Heart left ventricle (tissue), 13 donors: ENCODE results near the gene IVD.

Experiments used
- CTCF ChIP-seq, 12 donors: fragments of 200-600 bp; sonication (generic) in 4 of 12; IDR thresholded peaks; one replicate each; pipeline versions ENCODE4 v1.5.0 to v1.8.0; 2018 to 2022; ENCODE audit warnings: antibody characterized with exemption in 12 of 12, mild to moderate bottlenecking in 5 of 12
- POLR2A ChIP-seq, 2 donors: fragments of 450-650 bp; IDR thresholded peaks; one replicate each; pipeline ENCODE4 v1.6.1; 2017; ENCODE audit warnings: antibody characterized with exemption in 2 of 2, mild to moderate bottlenecking in 2 of 2, moderate library complexity in 2 of 2
- donor health status: ischemic (EF 13 %, LVEDD 7.1; RV severe dilation, severe dysfunction).
- donor health status: DM: no; HTN: yes; CAD: no.
- donor health status: DM: no; HTN: no; CAD: no.
- donor health status: ischemic (EF 25% LVEDD 6.9; RV normal size, moderate dysfunction).
- donor health status: ischemic (EF 25% LVEDD 5.7; RV mildly dilated, moderate dysfunction).
- donor health status: ischemic (EF 35%, LVEDD 5.7; RV mildly dilated, moderate dysfunction).
- donor health status: nonischemic (EF 11% LVEDD 7.7; RV severe dilation, severe dysfunction).
- donor health status: DM: yes; HTN: yes; CAD: no.
- donor health status: PGD.
- donor health status: ischemic (EF 29% LVEDD 5.4; RV normal size, mild dysfunction).
- donor health status: nonischemic (EF 23%, LVEDD 6.1; RV moderate dilation, normal function).

GRCh38 chr15:40389824-40390595, 15.6 kb upstream of the IVD start:
- TF ChIP-seq POLR2A (IDR thresholded peaks at IDR 0.05) (no peak), CTCF (IDR thresholded peaks at IDR 0.05) (no peak)
